Kidney epithelial cell (primary cell): Measurements from ENCODE around the gene LCE7A. TPM values are rescaled to one million over a fixed set of nuclear protein-coding genes. Genes with fewer than 3 reads are reported as not detected.

Experiments used
- DNase-seq: peaks from one replicate; pipeline ENCODE4 v3.0.0-alpha.2; 2010; ENCODE audit warnings: low read depth
- H3K27me3 ChIP-seq: 2 replicates; pipeline ENCODE4 v1.6.0; 2011; ENCODE audit warnings: low read length; ENCODE audit not compliant: control insufficient read depth, insufficient read depth
- H3K36me3 ChIP-seq: 2 replicates; pipeline ENCODE4 v1.5.1; 2011; ENCODE audit warnings: low read length; ENCODE audit not compliant: control insufficient read depth, insufficient read depth
- H3K4me3 ChIP-seq: 2 replicates; pipeline ENCODE4 v1.5.1; 2011; ENCODE audit warnings: low read depth, mild to moderate bottlenecking, control low read depth, low read length
- CTCF ChIP-seq: IDR thresholded peaks from 2 replicates; pipeline ENCODE4 v1.5.1; 2011; ENCODE audit warnings: mild to moderate bottlenecking, moderate library complexity, low read length, control low read depth, inconsistent platforms; ENCODE audit not compliant: insufficient read depth, poor library complexity, severe bottlenecking
- total RNA-seq: library from RNA; depleted of rRNA; stranded (reverse); fragments of >200 nt; gene quantifications from 2 replicates; pipeline ENCODE4 v1.2.3, GENCODE V29; 2015

LCE7A gene
- total RNA-seq, 1 donor from 2014 or later = not detected

- Histone ChIP-seq H3K36me3 (no peaks in the 10 kb centered on the region), H3K4me3 (no peak overlapping the region)
- DNase-seq = no peak
These were observed 27.1 kb downstream of the LCE7A start for GRCh38 chr1:152886758-152887409.

GRCh38 chr1:152888126-152888525 lies 28.3 kb downstream of the LCE7A start:
- Histone ChIP-seq H3K4me3 (no peak overlapping the region), H3K36me3 (no peaks in the 10 kb centered on the region), H3K27me3 (no peaks in the 10 kb centered on the region)
- no peak for TF ChIP-seq CTCF
- DNase-seq = no peak

More at GRCh38 chr1:152886758-152887409, 27.1 kb downstream of the LCE7A start:
- H3K27me3 ChIP-seq = no peaks in the 10 kb centered on the region
- TF ChIP-seq CTCF = no peak

GRCh38 chr1:152899027-152899426 lies 39.2 kb downstream of the LCE7A start:
- Histone ChIP-seq H3K4me3 (no peak overlapping the region), H3K27me3 (no peaks in the 10 kb centered on the region), H3K36me3 (no peaks in the 10 kb centered on the region)
- no peak for TF ChIP-seq CTCF
- DNase-seq = no peak

- no peaks in the 10 kb centered on the region for H3K36me3 ChIP-seq
- DNase-seq = no peak
- no peaks in the 10 kb centered on the region for H3K27me3 ChIP-seq
- no peak for TF ChIP-seq CTCF
- no peak overlapping the region for H3K4me3 ChIP-seq
These were observed 40.1 kb downstream of the LCE7A start for GRCh38 chr1:152899883-152900282.

GRCh38 chr1:152901631-152902030 lies 41.8 kb downstream of the LCE7A start:
- TF ChIP-seq CTCF = no peak
- H3K27me3 ChIP-seq = no peaks in the 10 kb centered on the region
- DNase-seq = no peak
- H3K36me3 ChIP-seq = no peaks in the 10 kb centered on the region
- no peak overlapping the region for H3K4me3 ChIP-seq

GRCh38 chr1:152902636-152903035 lies 42.8 kb downstream of the LCE7A start:
- no peak for TF ChIP-seq CTCF
- Histone ChIP-seq H3K4me3 (no peak overlapping the region), H3K36me3 (no peaks in the 10 kb centered on the region), H3K27me3 (no peaks in the 10 kb centered on the region)
- no peak for DNase-seq
